Measurements from ENCODE around the gene RNF40.

DNA sequence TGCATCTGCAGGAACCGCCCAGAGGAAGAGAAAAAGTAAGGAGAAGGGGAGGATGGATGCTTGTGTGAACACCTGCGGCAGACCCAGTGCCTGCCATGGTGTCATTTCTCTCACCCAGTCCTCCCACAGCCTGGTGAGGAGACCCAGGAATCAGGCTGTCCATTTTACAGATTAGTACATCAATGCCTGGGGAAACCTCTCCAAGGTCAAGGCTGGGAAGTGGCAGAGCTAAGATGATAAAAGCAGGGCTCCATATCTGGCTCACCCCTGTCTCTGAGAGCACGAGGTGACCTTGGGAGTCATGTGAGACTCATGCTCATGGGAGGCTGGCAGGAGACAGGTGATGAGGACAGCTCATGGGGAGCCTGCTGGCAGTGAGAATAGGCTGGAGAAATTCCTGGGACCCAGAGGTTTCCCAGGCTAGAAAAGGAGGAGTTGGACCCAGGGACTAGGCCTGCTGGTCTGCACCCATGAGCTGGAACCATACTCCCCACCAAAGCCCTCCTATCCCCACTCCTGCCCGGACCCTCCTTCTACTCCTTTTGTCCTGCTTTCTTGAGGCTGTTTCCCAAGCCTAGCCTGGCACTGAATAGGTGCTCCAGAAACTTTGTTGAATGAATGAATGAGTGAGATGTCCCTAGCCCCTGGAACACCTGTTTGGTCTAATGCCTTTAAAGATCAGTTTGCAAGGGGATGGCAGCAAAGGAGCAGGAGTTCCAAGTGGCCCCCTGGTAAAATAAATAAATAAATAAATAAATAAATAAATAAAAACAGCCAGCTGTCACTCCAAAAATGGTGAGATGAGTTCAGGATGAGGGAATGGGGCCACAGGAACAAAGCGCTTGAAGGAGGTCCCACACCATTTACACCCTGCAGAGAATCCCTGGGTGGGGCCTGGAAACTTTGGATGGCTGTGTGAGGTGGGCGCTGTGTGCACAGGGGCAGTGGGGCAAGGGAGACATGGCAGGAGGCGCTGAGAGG, 23.3 kb downstream of the RNF40 start:
- TF ChIP-seq POLR2A (IDR thresholded peaks at IDR 0.05) (no peak), POLR2AphosphoS5 (IDR thresholded peaks at IDR 0.05) (no peak)
- TF ChIP-seq, protein P1, sequence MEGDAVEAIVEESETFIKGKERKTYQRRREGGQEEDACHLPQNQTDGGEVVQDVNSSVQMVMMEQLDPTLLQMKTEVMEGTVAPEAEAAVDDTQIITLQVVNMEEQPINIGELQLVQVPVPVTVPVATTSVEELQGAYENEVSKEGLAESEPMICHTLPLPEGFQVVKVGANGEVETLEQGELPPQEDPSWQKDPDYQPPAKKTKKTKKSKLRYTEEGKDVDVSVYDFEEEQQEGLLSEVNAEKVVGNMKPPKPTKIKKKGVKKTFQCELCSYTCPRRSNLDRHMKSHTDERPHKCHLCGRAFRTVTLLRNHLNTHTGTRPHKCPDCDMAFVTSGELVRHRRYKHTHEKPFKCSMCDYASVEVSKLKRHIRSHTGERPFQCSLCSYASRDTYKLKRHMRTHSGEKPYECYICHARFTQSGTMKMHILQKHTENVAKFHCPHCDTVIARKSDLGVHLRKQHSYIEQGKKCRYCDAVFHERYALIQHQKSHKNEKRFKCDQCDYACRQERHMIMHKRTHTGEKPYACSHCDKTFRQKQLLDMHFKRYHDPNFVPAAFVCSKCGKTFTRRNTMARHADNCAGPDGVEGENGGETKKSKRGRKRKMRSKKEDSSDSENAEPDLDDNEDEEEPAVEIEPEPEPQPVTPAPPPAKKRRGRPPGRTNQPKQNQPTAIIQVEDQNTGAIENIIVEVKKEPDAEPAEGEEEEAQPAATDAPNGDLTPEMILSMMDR (IDR thresholded peaks at IDR 0.05 in 8 of 11, conservative IDR thresholded peaks at IDR 0.05 in 3 of 11) = no peak
